GM19193 (cell line): ENCODE measurements around the gene ANKRD63.

Experiments
- POLR2A ChIP-seq: IDR thresholded peaks from 4 replicates; pipeline ENCODE4 v1.6.1; 2011; ENCODE audit not compliant: insufficient read depth, insufficient read length; ENCODE audit errors: extremely low read depth

Gene ANKRD63

DNA sequence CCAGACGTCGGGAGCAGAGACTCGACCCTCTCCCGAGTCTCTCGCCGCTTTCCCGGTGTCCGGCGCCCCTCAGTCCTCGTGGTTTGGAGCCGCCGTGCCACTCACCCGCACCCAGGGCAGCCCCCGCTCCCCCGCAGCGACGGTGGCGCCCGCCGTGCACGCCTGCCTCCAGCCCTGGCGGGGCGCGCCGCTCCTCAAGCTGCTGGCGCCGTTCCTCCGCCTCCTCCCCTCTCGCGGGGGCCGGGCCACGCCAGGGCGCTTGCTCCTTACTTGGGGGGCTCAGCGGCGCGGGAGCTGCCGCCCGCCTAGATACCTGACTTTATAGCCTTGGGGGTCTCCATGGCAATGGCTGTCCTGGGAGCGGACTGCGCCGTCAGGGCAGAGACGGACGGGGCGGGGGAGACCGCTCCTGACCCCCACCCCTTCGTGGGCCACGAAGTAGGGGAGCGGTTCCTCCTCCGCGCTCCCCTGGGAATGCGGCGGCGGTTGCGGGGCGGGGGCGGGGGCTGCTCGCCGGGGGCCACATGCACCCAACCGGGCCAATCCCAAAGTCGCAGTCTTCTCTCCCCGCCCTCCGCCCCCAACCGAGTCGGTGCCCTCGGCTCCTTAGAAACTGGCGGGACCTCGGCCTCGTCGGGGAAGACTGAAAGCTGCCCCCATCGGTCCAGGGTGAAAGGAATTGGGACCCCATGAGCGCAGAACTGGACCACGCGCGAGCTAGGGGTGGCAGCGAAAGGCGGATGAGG is at the start of gene ANKRD63:
ANKRD63 (minus strand) TSS at position 196 of the 746 bp plus-strand sequence. CDS start 478 bp downstream, outside the sequence.
- TF ChIP-seq POLR2A = no peak

GRCh38 chr15:40332113-40332781 is 49.4 kb upstream of the ANKRD63 start:
- TF ChIP-seq POLR2A = no peak

DNA sequence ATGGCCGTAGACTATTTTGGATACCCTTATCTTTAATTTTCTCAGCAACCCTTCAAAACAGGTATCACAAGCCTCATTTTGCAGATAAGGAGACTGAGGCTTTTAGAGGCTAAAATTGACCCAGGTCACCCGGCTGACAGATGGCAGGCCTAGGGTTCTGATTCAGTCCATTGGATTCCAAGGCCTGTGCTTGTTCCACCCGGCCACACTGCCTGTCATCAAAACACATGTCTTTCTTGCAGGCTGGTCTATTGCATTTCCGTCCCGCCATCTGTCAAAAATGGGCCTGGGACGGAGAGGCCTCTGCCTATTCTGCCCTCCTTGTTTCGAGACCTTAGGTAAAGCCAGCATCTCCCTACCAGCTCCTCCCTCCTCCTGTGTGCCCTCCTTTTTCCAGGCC is 48.8 kb upstream of the ANKRD63 start:
- TF ChIP-seq POLR2A = no peak

DNA sequence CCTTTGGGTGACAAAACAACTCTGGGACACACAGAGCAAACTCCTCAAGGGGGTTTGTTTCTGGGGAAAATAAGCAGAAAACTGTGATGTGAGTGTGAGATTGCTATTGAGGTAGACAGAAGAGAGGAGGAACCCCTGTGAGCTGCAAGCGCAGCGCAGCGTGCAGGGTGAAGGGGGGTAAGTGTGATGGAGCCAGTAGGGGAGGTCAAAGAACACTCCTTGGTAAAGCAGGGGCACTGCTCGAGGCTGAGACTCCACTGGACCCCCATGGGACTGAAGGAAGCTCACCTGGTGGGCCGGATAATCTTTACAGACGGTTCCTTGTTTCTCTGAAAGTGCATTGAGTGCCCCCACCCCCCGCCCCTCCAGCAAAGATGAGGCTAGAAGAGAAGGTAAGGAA is 48.2 kb upstream of the ANKRD63 start:
- TF ChIP-seq POLR2A = no peak

DNA sequence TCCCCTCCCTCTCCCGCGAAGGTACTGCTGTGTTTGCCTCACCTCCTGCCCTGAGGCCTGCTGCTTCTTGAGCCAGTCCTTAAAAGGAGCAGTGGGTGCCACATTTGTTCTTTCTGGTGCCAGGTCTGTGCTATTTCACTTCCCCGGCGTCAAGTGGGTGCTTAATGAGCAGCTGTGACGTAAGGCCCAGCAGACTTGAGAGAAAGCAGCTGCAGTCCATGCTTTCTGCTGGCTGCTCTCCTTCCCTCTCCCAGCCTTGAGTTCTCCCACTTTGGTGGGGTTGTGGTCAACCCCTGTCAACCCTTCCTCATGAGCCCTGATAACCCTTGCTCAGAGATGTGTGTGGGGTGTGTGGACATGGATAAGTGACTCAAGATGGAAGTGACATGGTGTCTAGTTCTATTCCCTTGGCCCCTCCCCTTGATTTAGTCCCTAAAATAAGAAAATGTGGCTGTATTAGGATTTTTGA is 47.5 kb upstream of the ANKRD63 start:
- no peak for TF ChIP-seq POLR2A

DNA sequence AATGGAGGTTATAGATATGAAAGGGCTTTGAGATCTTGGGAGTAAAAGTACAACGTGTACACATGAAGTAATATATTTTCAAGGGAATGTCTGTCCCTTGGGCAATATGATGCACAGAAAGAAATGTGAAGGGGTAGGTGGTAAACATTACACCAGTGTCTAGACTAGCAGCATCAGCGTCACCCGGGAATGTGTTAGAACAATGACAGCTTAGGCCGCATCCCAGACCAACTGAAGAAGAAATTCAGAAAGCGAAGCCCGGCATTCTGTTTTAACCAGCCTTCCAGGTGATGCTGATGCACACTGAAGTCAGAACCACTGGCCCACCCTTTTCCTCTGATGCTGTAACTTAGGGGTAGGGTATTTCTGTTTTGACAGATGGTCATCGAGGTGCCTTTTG is 46.9 kb upstream of the ANKRD63 start:
- TF ChIP-seq POLR2A = no peak

DNA sequence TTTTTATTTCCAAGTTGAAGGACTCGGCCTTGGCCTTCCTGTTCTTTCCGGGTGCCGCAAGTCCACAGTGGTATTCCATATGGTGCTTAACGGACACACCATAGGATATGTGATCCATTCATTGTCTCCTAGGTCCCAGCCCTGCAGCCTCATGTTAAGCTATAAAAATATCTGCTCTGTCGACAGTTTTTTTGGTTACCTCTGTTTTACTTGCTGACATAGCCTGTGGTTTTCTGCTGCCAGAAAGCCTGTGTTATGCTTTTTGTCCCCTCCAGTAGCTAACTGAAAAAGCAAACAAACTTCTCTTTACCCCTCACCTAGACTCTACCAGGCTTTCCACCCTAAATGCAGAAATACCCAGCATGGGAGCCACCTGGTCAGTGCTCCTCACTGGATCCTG is 45.9 kb upstream of the ANKRD63 start:
- no peak for TF ChIP-seq POLR2A

- TF ChIP-seq POLR2A = no peak
These were observed 45.3 kb upstream of the ANKRD63 start for GRCh38 chr15:40328176-40328575.

DNA sequence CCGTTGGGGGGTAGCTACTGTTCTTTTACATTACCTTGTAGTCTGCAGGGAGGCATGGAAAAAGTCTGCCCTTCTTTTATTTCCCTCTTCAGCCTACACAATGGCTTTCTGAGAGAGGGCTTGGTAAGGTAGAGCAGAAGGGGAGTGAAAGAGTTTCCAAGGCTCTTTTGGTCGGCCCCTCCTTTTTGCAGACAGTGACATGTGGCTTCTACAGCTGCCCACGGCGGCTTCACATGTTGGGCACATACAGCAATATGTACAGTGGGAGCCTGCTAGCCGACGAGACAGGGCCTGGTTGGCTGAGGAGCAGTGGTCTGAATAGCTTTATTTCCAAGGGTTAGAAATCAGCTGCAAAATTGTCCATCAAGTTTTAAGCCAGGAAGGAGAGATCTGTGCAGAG is 44.6 kb upstream of the ANKRD63 start:
- TF ChIP-seq POLR2A = no peak

DNA sequence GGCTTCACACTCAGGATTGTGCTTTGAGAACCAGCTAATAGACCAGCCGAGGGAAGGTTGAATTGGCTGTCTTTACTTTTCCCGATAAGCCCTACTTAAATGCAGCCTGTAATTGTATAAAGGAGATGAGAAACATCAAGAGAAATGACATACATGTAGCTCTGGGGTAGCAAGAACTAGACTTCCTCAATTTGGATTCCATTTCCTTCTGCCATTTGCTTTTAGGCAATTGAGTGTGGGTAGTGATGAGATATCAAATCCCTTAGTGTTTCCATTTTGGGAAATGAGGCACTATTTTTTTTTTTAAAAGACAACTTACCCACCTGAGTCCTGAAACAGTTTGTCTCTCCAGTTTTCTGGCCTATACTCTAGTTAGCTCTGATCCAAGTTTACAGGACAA is 42.8 kb upstream of the ANKRD63 start:
- no peak for TF ChIP-seq POLR2A

- TF ChIP-seq POLR2A = no peak
These were observed 42.3 kb upstream of the ANKRD63 start for GRCh38 chr15:40325188-40325587.

DNA sequence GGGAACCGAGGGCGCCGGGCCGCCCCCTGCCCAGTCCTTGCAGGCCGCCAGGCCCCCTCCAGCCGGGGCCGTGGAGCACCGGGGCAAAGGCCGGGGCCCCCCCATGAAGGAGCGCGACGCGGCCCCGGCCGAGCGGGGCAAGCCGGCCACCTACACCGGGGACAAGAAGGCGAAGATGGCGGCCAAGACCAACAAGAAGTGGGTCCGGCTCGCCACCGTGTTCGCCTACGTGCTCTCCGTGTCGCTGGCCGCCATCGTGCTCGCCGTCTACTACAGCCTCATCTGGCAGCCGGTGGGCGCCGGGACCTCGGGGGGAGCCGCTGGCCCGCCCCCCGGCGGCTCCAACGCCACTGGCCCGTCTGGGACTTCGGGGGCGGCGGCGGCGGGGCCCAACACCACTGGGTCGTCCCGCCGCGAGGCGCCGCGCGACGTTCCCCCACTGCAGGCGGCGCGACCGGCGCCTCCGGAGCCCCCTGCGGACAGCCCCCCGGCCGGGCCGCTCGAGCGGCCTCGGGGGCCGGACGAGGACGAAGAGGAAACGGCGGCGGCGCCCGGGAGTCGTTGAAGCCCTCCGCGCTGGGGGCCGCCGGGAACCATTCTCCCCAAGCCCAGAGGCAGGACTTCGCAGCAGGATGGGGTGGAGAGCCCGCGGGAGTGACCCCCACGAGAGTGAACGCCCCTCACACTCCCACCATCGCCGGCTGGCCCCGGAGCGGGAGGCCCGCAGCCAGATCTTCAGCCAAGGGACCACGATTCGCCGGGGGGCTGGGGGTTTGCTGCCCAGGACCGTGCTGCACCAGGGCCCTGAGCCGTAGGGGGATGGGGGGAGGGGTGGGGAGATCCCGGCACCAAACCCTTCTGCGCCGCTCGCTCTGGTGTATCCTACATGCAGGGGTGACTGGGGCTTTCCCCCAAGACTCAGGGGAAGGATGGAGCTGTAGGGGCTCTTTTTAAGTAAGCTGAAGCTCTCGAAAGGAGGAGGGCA is 41.4 kb upstream of the ANKRD63 start:
- no peak for TF ChIP-seq POLR2A

DNA sequence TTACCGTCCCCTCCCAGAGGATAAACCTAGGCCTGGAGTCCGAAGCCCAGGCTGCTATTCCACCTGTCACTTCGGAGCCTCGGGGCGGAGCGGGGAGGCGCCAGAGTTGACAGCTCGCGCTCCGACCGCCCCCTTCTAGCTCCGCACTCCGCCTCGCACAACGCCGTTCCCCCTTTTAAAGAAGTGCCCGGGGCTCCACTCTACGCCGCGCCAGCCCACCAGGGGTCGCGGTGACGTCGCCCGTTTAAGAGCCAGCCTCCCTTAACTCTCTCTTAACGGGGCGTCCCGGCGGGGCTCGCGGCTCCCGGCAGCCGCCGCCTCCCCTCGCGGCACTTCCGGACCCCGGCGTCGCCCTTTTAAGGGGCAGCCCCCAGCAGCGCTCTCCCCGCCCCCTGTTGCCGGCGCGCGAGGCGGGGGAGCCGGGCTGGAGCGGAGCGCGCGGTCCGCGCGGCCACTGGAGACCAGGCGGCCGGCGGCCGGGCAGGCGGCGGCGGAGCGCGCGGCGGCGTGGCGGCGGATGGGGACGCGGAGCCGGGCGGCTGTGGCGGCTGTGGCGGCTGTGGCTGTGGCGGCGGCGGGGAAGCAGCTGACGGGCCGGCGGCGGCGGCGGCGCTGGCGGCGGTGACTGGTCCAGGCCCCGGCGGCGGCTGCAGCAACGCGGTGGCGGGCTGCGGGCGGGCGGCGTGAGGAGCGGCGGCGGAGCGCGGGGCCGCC is 40.5 kb upstream of the ANKRD63 start, which contains the start of gene INAFM2:
INAFM2 (plus strand) TSS at position 454 of the 714 bp plus-strand sequence. CDS start 364 bp downstream, outside the sequence.
- TF ChIP-seq POLR2A = peak; percentile 29

DNA sequence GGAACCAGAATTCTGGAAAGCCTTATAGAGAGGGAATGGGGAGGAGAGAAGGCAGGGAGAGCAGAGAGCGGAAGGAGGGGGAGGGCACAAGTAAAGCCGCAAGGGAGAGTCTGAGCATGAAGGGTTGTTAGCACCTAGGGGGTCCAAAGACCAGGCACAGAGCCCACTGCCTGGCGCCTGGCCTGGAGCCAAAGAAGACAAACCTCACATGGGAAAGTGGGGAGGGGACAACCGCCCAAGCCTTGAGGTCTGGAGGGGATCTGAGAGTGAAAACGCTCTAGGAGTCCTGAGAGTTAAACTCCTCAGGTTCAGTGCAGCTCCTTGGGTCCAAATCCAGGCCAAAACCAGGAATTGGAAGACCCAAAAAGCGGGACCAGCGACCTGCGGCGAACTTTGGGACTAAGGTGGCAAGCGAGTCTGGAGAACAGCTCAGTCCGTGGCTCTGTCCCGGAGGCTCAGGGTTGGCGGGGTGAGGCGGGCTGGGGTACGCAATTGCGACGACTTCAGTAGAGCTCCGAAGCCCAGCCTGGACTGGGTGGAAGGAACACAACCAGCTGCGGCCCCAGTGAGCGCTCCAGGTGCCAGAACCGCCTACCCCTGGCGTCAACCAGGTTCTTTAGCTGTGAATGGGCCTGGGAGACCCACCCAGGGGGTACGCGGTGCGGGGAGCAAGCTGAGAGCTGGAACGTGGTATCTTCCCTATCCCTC is 39.8 kb upstream of the ANKRD63 start:
- no peak for TF ChIP-seq POLR2A
